Breast epithelium (tissue), 3 donors: ENCODE results near the gene GAB4.
"Not testable (repeated sequence)": the region's sequence is repeated elsewhere in the genome, so short reads cannot be mapped to it uniquely, and the experiment has no call there.

ENCODE experiments used
- POLR2AphosphoS5 ChIP-seq, 3 donors: sonication (generic); formaldehyde crosslinking; IDR thresholded peaks; one replicate each; pipeline ENCODE4 v1.6.1; 2017; ENCODE audit warnings: antibody characterized with exemption in 3 of 3
- TF ChIP-seq, protein P1 (sequence below), 3 donors: fragments of 450-650 bp; IDR thresholded peaks; one replicate each; pipeline ENCODE4 v1.5.1; 2016 to 2017; ENCODE audit warnings: antibody characterized with exemption in 3 of 3, mild to moderate bottlenecking in 3 of 3, moderate library complexity in 3 of 3

DNA sequence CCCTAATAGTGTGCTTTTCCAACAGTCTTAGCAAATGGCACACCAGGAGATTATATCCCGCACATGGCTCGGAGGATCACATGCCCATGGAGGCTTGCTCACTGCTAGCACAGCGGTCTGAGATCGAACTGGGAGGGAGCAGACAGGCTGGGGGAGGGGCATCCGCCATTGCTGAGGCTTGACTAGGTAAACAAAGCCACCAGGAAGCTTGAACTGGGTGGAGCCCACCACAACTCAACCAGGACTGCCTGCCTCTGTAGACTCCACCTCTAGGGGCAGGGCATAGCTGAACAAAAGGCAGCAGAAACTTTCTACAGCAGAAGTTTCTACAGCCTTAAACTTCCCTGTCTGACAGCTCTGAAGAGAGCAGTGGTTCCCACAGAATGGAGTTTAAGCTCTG is 16.4 kb upstream of the GAB4 start:
- TF ChIP-seq, protein P1, sequence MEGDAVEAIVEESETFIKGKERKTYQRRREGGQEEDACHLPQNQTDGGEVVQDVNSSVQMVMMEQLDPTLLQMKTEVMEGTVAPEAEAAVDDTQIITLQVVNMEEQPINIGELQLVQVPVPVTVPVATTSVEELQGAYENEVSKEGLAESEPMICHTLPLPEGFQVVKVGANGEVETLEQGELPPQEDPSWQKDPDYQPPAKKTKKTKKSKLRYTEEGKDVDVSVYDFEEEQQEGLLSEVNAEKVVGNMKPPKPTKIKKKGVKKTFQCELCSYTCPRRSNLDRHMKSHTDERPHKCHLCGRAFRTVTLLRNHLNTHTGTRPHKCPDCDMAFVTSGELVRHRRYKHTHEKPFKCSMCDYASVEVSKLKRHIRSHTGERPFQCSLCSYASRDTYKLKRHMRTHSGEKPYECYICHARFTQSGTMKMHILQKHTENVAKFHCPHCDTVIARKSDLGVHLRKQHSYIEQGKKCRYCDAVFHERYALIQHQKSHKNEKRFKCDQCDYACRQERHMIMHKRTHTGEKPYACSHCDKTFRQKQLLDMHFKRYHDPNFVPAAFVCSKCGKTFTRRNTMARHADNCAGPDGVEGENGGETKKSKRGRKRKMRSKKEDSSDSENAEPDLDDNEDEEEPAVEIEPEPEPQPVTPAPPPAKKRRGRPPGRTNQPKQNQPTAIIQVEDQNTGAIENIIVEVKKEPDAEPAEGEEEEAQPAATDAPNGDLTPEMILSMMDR (IDR thresholded peaks at IDR 0.05), result not testable (repeated sequence)
- TF ChIP-seq POLR2AphosphoS5 (IDR thresholded peaks at IDR 0.05), result not testable (repeated sequence)
